H9 (cell line): ENCODE data around the gene TPM4. TPM values are rescaled to one million over a fixed set of nuclear protein-coding genes. Genes with fewer than 3 reads are reported as not detected.

ENCODE experiments used
- DNase-seq: peaks from one replicate; pipeline ENCODE4 v3.0.0-alpha.2; 2017
- H2AFZ ChIP-seq: one replicate; pipeline ENCODE4 v1.6.1; 2013; ENCODE audit warnings: mild to moderate bottlenecking, low read length, control low read depth, moderate library complexity
- H2AK5ac ChIP-seq: 2 replicates; pipeline ENCODE4 v1.6.1; 2013; ENCODE audit warnings: low read length, control low read depth, mixed read lengths; ENCODE audit not compliant: insufficient read length
- H2BK120ac ChIP-seq: one replicate; pipeline ENCODE4 v1.6.1; 2013; ENCODE audit warnings: low read depth, mild to moderate bottlenecking, low read length, control low read depth, inconsistent platforms; ENCODE audit not compliant: poor library complexity, severe bottlenecking
- H2BK12ac ChIP-seq: 2 replicates; pipeline ENCODE4 v1.6.1; 2013; ENCODE audit warnings: low read length, control low read depth, mixed read lengths, low read depth; ENCODE audit not compliant: insufficient read length
- H2BK15ac ChIP-seq: 2 replicates; pipeline ENCODE4 v1.6.1; 2013; ENCODE audit warnings: low read depth, low read length, control low read depth
- H2BK20ac ChIP-seq: one replicate; pipeline ENCODE4 v1.6.1; 2013; ENCODE audit warnings: low read depth, mild to moderate bottlenecking, low read length, control low read depth, inconsistent platforms; ENCODE audit not compliant: poor library complexity, severe bottlenecking
- H2BK5ac ChIP-seq: 2 replicates; pipeline ENCODE4 v1.6.1; 2013; ENCODE audit warnings: low read length, control low read depth, mixed read lengths; ENCODE audit not compliant: insufficient read length
- H3K14ac ChIP-seq: 2 replicates; pipeline ENCODE4 v1.6.1; 2013; ENCODE audit warnings: low read length, control low read depth; ENCODE audit not compliant: insufficient read depth
- H3K18ac ChIP-seq: 2 replicates; pipeline ENCODE4 v1.6.1; 2013; ENCODE audit warnings: low read depth, mild to moderate bottlenecking, mixed read lengths, low read length, control low read depth; ENCODE audit not compliant: insufficient read length
- H3K23ac ChIP-seq: 2 replicates; pipeline ENCODE4 v1.6.1; 2013; ENCODE audit warnings: low read length, control low read depth, mixed read lengths, low read depth; ENCODE audit not compliant: insufficient read length
- H3K23me2 ChIP-seq: 2 replicates; pipeline ENCODE4 v1.6.1; 2013; ENCODE audit warnings: low read depth, mild to moderate bottlenecking, mixed read lengths, low read length, control low read depth; ENCODE audit not compliant: insufficient read length, poor library complexity, severe bottlenecking
- H3K27ac ChIP-seq: 2 replicates; pipeline ENCODE4 v1.5.1; 2013; ENCODE audit warnings: low read length, control low read depth, mixed read lengths, low read depth; ENCODE audit not compliant: insufficient read length
- H3K27me3 ChIP-seq: 2 replicates; pipeline ENCODE4 v1.6.1; 2013; ENCODE audit warnings: low read length, control low read depth, inconsistent platforms; ENCODE audit not compliant: insufficient read depth
- H3K4ac ChIP-seq: 2 replicates; pipeline ENCODE4 v1.6.1; 2013; ENCODE audit warnings: low read depth, mild to moderate bottlenecking, control low read depth, inconsistent platforms, low read length, moderate library complexity
- H3K4me1 ChIP-seq: 2 replicates; pipeline ENCODE4 v1.6.1; 2013; ENCODE audit warnings: low read length, control low read depth, inconsistent platforms; ENCODE audit not compliant: insufficient read depth
- H3K4me2 ChIP-seq: 2 replicates; pipeline ENCODE4 v1.6.1; 2013; ENCODE audit warnings: low read length, control low read depth, mixed read lengths; ENCODE audit not compliant: insufficient read length, insufficient read depth
- H3K56ac ChIP-seq: 2 replicates; pipeline ENCODE4 v1.6.1; 2013; ENCODE audit warnings: low read depth, mild to moderate bottlenecking, mixed read lengths, low read length, control low read depth; ENCODE audit not compliant: insufficient read length
- H3K79me1 ChIP-seq: 2 replicates; pipeline ENCODE4 v1.6.1; 2013; ENCODE audit warnings: low read depth, mild to moderate bottlenecking, moderate library complexity, low read length, control low read depth, inconsistent platforms; ENCODE audit not compliant: insufficient read depth, poor library complexity, severe bottlenecking
- H3K79me2 ChIP-seq: 2 replicates; pipeline ENCODE4 v1.6.1; 2013; ENCODE audit warnings: low read length, control low read depth, inconsistent platforms; ENCODE audit not compliant: insufficient read depth
- H3K9ac ChIP-seq: 2 replicates; pipeline ENCODE4 v1.6.1; 2013; ENCODE audit warnings: low read length, control low read depth, mixed read lengths; ENCODE audit not compliant: insufficient read length; ENCODE audit errors: extremely low read depth
- H3K9me3 ChIP-seq: one replicate; pipeline ENCODE4 v1.6.1; 2013; ENCODE audit warnings: low read depth, low read length, inconsistent platforms; ENCODE audit not compliant: control insufficient read depth
- H3T11ph ChIP-seq: one replicate; pipeline ENCODE4 v1.6.1; 2013; ENCODE audit warnings: mild to moderate bottlenecking, low read length, control low read depth, inconsistent platforms
- H4K20me1 ChIP-seq: one replicate; pipeline ENCODE4 v1.6.1; 2013; ENCODE audit not compliant: control insufficient read depth, insufficient read length, insufficient read depth
- H4K5ac ChIP-seq: 2 replicates; pipeline ENCODE4 v1.6.1; 2013; ENCODE audit warnings: low read depth, mild to moderate bottlenecking, mixed read lengths, low read length, control low read depth; ENCODE audit not compliant: insufficient read length
- H4K8ac ChIP-seq: replicated peaks from 2 replicates; pipeline ENCODE4 v1.6.1; 2013; ENCODE audit warnings: low read length, control low read depth, mixed read lengths, low read depth; ENCODE audit not compliant: insufficient read length
- H4K91ac ChIP-seq: 2 replicates; pipeline ENCODE4 v1.6.1; 2013; ENCODE audit warnings: low read depth, mild to moderate bottlenecking, moderate library complexity, mixed read lengths, low read length, control low read depth; ENCODE audit not compliant: insufficient read length
- H3K27ac Mint-ChIP-seq, 3 experiments: 2 replicates in 2 of 3; 3 replicates in 1 of 3; pipeline ENCODE4 v1.8.0; 2020 to 2021; ENCODE audit warnings: mixed read lengths in 3 of 3, mild to moderate bottlenecking in 1 of 3, moderate library complexity in 1 of 3
- H3K27me3 Mint-ChIP-seq: 2 replicates; pipeline ENCODE4 v1.8.0; 2021; ENCODE audit warnings: low read depth, mild to moderate bottlenecking, moderate library complexity, mixed read lengths
- H3K36me3 Mint-ChIP-seq, 3 experiments: 2 replicates in 2 of 3; 3 replicates in 1 of 3; pipeline ENCODE4 v1.8.0; 2020 to 2021; ENCODE audit warnings: low read depth in 3 of 3, mixed read lengths in 3 of 3; ENCODE audit not compliant: insufficient read depth in 1 of 3
- H3K4me1 Mint-ChIP-seq, 2 experiments: 2 replicates each; pipeline ENCODE4 v1.8.0; 2020; ENCODE audit warnings: mixed read lengths in 2 of 2
- H3K4me3 Mint-ChIP-seq, 2 experiments: 2 replicates in 1 of 2; 3 replicates in 1 of 2; pipeline ENCODE4 v1.8.0; 2020 to 2021; ENCODE audit warnings: mild to moderate bottlenecking in 2 of 2, mixed read lengths in 2 of 2, moderate library complexity in 1 of 2
- H3K9me3 Mint-ChIP-seq, 2 experiments: 2 replicates in 1 of 2; 3 replicates in 1 of 2; pipeline ENCODE4 v1.8.0; 2020; ENCODE audit warnings: mild to moderate bottlenecking in 2 of 2, mixed read lengths in 2 of 2, moderate library complexity in 1 of 2
- CTCF ChIP-seq: fragments of 200-600 bp; sonication (generic); conservative IDR thresholded peaks from 3 replicates; pipeline ENCODE4 v1.8.0; 2021; ENCODE audit warnings: antibody characterized with exemption, mild to moderate bottlenecking
- WGBS: extraction: QIAGEN DNeasy Blood & Tissue Kit; methylation state at CpG from one replicate; pipeline ENCODE4 v1.1.7; 2013; ENCODE audit warnings: missing lambda C conversion rate, low lambda C conversion rate, mixed read lengths; ENCODE audit not compliant: insufficient read length; ENCODE audit errors: extremely low coverage; 5-methylcytosine and 5-hydroxymethylcytosine counted together
- total RNA-seq: library from RNA; stranded (reverse); gene quantifications from 2 replicates; pipeline ENCODE4 v1.2.1, GENCODE V29; 2021

TPM4 gene
- total RNA-seq, 1 experiment from 2014 or later: 431 TPM

- H2BK15ac ChIP-seq: no peak overlapping the region
- H4K20me1 ChIP-seq: no peaks in the 10 kb centered on the region
- H3K23ac ChIP-seq: no peak overlapping the region
- no peaks in the 10 kb centered on the region for H3K79me2 ChIP-seq
- H2BK20ac ChIP-seq: no peak overlapping the region
- no CpG with 5 or more reads among the region's 28 CpGs for WGBS
- TF ChIP-seq CTCF: no peak
- H2BK5ac ChIP-seq: no peak overlapping the region
- H4K91ac ChIP-seq: no peak overlapping the region
- H3K18ac ChIP-seq: no peak overlapping the region
- H3K4me3 Mint-ChIP-seq: no peak overlapping the region
- peaks cover 4% of the 10 kb centered on the region for H3K27me3 Mint-ChIP-seq
- no peaks in the 10 kb centered on the region for H3K23me2 ChIP-seq
- no peak overlapping the region for H3K4me2 ChIP-seq
- H3K9me3 Mint-ChIP-seq: peaks cover 8 to 78% of the 10 kb centered on the region in 2 experiments; a peak in 4 of 5 replicates
- H2BK120ac ChIP-seq: no peak overlapping the region
- no peak for DNase-seq
- no peak overlapping the region for H3K4ac ChIP-seq
- H3K14ac ChIP-seq: no peak overlapping the region
- no peaks in the 10 kb centered on the region for H3K27me3 ChIP-seq
- no peak overlapping the region for H3K9ac ChIP-seq
- H2AK5ac ChIP-seq: no peak overlapping the region
- peaks cover 20% of the 10 kb centered on the region for H3K9me3 ChIP-seq
- H4K8ac ChIP-seq: no peak overlapping the region
- no peaks in the 10 kb centered on the region for H3K4me1 ChIP-seq
- no peak overlapping the region for H4K5ac ChIP-seq
- H3K27ac Mint-ChIP-seq: no peak overlapping the region
- no peak overlapping the region for H2AFZ ChIP-seq
- no peak overlapping the region for H3T11ph ChIP-seq
- H3K27ac ChIP-seq: no peak overlapping the region
- no peaks in the 10 kb centered on the region for H3K4me1 Mint-ChIP-seq
- peaks cover 3 to 5% (median 3%) of the 10 kb centered on the region in 3 experiments; a peak in 4 of 7 replicates for H3K36me3 Mint-ChIP-seq
- H3K79me1 ChIP-seq: no peaks in the 10 kb centered on the region
- H3K56ac ChIP-seq: no peak overlapping the region
- no peak overlapping the region for H2BK12ac ChIP-seq
These were observed 40.5 kb upstream of the TPM4 start for GRCh38 chr19:16035601-16036297.
